WTC11 (cell line): ENCODE data around the gene PGM2L1. TPM values are rescaled to one million over a fixed set of nuclear protein-coding genes. Genes with fewer than 3 reads are reported as not detected.

Experiments
- ATAC-seq: fragments of 200-7000 bp; cut with Tn5 transposase; 2 replicates; pipeline ENCODE4 v1.10.0; 2021; ENCODE audit warnings: mild to moderate bottlenecking, moderate library complexity
- CTCF ChIA-PET: fragments of 300-600 bp; sonication (Branson Sonifier 250); formaldehyde crosslinking; loops from one replicate; lab custom pipeline; 2021; ENCODE audit warnings: antibody characterized with exemption; lab: Charles Lee
- POLR2A ChIA-PET: fragments of 350-600 bp; sonication (Branson Sonifier 250); formaldehyde crosslinking; loops from one replicate; lab custom pipeline; 2021; ENCODE audit warnings: antibody characterized with exemption; lab: Charles Lee
- DNase-seq: peaks from one replicate; pipeline ENCODE4 v3.0.0; 2021; ENCODE audit warnings: low spot score
- H3K27ac Mint-ChIP-seq: 2 replicates; pipeline ENCODE4 v1.8.0; 2021; ENCODE audit warnings: mixed read lengths
- H3K27me3 Mint-ChIP-seq: 2 replicates; pipeline ENCODE4 v1.8.0; 2021; ENCODE audit warnings: low read depth, mild to moderate bottlenecking, moderate library complexity, mixed read lengths
- H3K36me3 Mint-ChIP-seq: 2 replicates; pipeline ENCODE4 v1.8.0; 2021; ENCODE audit warnings: mixed read lengths
- H3K4me1 Mint-ChIP-seq: 2 replicates; pipeline ENCODE4 v1.8.0; 2022; ENCODE audit warnings: mixed read lengths
- H3K4me3 Mint-ChIP-seq: 2 replicates; pipeline ENCODE4 v1.8.0; 2021; ENCODE audit warnings: mild to moderate bottlenecking, moderate library complexity, mixed read lengths
- H3K9me3 Mint-ChIP-seq: 2 replicates; pipeline ENCODE4 v1.8.0; 2021; ENCODE audit warnings: mixed read lengths
- ARID4B ChIP-seq: sonication (generic); formaldehyde crosslinking; IDR thresholded peaks from 2 replicates; pipeline ENCODE4 v1.8.0; 2023; ENCODE audit warnings: missing genetic modification reagents, mild to moderate bottlenecking, borderline replicate concordance
- ATF1 ChIP-seq: sonication (generic); formaldehyde crosslinking; IDR thresholded peaks from 2 replicates; pipeline ENCODE4 v1.8.1; 2023; ENCODE audit warnings: mild to moderate bottlenecking, moderate library complexity, missing genetic modification reagents
- ATF3 ChIP-seq: sonication (generic); formaldehyde crosslinking; conservative IDR thresholded peaks from 2 replicates; pipeline ENCODE4 v1.8.1; 2022; ENCODE audit warnings: mild to moderate bottlenecking, missing genetic modification reagents
- HMGA2 ChIP-seq: fragments of 250-450 bp; sonication (Bioruptor Pico); IDR thresholded peaks from 2 replicates; pipeline ENCODE4 v1.4.0; 2021; ENCODE audit warnings: mild to moderate bottlenecking, moderate library complexity
- JAZF1 ChIP-seq: fragments of 250-450 bp; sonication (Bioruptor Pico); IDR thresholded peaks from 2 replicates; pipeline ENCODE4 v1.9.0; 2021; ENCODE audit warnings: moderate library complexity, mild to moderate bottlenecking, inconsistent platforms
- MAX ChIP-seq: sonication (generic); formaldehyde crosslinking; IDR thresholded peaks from 2 replicates; pipeline ENCODE4 v1.8.0; 2022; ENCODE audit warnings: mild to moderate bottlenecking, missing genetic modification reagents
- NR3C1 ChIP-seq: sonication (generic); formaldehyde crosslinking; conservative IDR thresholded peaks from 2 replicates; pipeline ENCODE4 v1.8.1; 2023; ENCODE audit warnings: low read depth, mild to moderate bottlenecking, missing genetic modification reagents
- SOX15 ChIP-seq: fragments of 250-450 bp; sonication (Bioruptor Pico); IDR thresholded peaks from 2 replicates; pipeline ENCODE4 v1.9.0; 2021; ENCODE audit warnings: mild to moderate bottlenecking
- TEAD1 ChIP-seq: sonication (generic); formaldehyde crosslinking; IDR thresholded peaks from 2 replicates; pipeline ENCODE4 v1.8.0; 2022; ENCODE audit warnings: mild to moderate bottlenecking, missing genetic modification reagents
- ZBTB21 ChIP-seq: sonication (generic); formaldehyde crosslinking; IDR thresholded peaks from 2 replicates; pipeline ENCODE4 v1.8.1; 2023; ENCODE audit warnings: mild to moderate bottlenecking, missing genetic modification reagents, borderline replicate concordance
- ZNF219 ChIP-seq: sonication (generic); formaldehyde crosslinking; IDR thresholded peaks from 2 replicates; pipeline ENCODE4 v1.8.0; 2023; ENCODE audit warnings: missing genetic modification reagents, mild to moderate bottlenecking, borderline replicate concordance
- ZNF396 ChIP-seq: fragments of 250-450 bp; sonication (Bioruptor Pico); IDR thresholded peaks from 2 replicates; pipeline ENCODE4 v1.8.0; 2021; ENCODE audit warnings: mild to moderate bottlenecking, moderate library complexity, borderline replicate concordance
- ZNF425 ChIP-seq: fragments of 250-450 bp; sonication (Bioruptor Pico); conservative IDR thresholded peaks from 2 replicates; pipeline ENCODE4 v1.9.0; 2021; ENCODE audit warnings: mild to moderate bottlenecking
- total RNA-seq: library from RNA; stranded (reverse); gene quantifications from 3 replicates; pipeline ENCODE4 v1.2.3, GENCODE V29; 2021
- TF ChIP-seq, protein P1 (sequence below): fragments of 250-450 bp; sonication (Bioruptor Pico); IDR thresholded peaks from 2 replicates; pipeline ENCODE4 v1.9.0; 2021; ENCODE audit warnings: mild to moderate bottlenecking
- TF ChIP-seq, protein P2 (sequence below): fragments of 250-450 bp; sonication (Bioruptor Pico); IDR thresholded peaks from 2 replicates; pipeline ENCODE4 v1.9.0; 2021; ENCODE audit warnings: mild to moderate bottlenecking

The PGM2L1 gene
- total RNA-seq, 1 experiment from 2014 or later = 34.1 TPM

GRCh38 chr11:74322667-74323066, 75.6 kb downstream of the PGM2L1 start:
- no peak for DNase-seq
- CTCF ChIA-PET = interaction anchor here (1.8 to 4.6 kb wide), 4 partner anchors 13 to 128 kb away, joined by 8 to 33 read pairs (median 18); no protein-coding TSS in a partner anchor

More at GRCh38 chr11:74322667-74323066, 75.6 kb downstream of the PGM2L1 start:
- Mint-ChIP-seq H3K27me3 (peaks cover under 1% of the 10 kb centered on the region), H3K9me3 (peaks cover 5% of the 10 kb centered on the region), H3K4me3 (no peak overlapping the region), H3K27ac (no peak overlapping the region), H3K4me1 (peaks cover 5% of the 10 kb centered on the region; the same call in 1 of the 2 replicates), H3K36me3 (peaks cover 5% of the 10 kb centered on the region)
- no peak for TF ChIP-seq JAZF1 (CRISPR knock-in tag)
- TF ChIP-seq ZNF219 (CRISPR knock-in tag) = no peak
- no peak for TF ChIP-seq NR3C1 (CRISPR knock-in tag)
- TF ChIP-seq MAX (CRISPR knock-in tag) = no peak
- TF ChIP-seq TEAD1 (CRISPR knock-in tag) = no peak
- no peak for TF ChIP-seq ZNF425 (CRISPR knock-in tag)
- TF ChIP-seq SOX15 (CRISPR knock-in tag) = no peak
- TF ChIP-seq HMGA2 (CRISPR knock-in tag) = no peak
- no peak for TF ChIP-seq ATF3 (CRISPR knock-in tag)
- TF ChIP-seq ZBTB21 (CRISPR knock-in tag) = no peak
- TF ChIP-seq, protein P1, sequence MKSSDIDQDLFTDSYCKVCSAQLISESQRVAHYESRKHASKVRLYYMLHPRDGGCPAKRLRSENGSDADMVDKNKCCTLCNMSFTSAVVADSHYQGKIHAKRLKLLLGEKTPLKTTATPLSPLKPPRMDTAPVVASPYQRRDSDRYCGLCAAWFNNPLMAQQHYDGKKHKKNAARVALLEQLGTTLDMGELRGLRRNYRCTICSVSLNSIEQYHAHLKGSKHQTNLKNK = no peak
- TF ChIP-seq ATF1 (CRISPR knock-in tag) = no peak
- TF ChIP-seq ARID4B (CRISPR knock-in tag) = no peak
- TF ChIP-seq, protein P2, sequence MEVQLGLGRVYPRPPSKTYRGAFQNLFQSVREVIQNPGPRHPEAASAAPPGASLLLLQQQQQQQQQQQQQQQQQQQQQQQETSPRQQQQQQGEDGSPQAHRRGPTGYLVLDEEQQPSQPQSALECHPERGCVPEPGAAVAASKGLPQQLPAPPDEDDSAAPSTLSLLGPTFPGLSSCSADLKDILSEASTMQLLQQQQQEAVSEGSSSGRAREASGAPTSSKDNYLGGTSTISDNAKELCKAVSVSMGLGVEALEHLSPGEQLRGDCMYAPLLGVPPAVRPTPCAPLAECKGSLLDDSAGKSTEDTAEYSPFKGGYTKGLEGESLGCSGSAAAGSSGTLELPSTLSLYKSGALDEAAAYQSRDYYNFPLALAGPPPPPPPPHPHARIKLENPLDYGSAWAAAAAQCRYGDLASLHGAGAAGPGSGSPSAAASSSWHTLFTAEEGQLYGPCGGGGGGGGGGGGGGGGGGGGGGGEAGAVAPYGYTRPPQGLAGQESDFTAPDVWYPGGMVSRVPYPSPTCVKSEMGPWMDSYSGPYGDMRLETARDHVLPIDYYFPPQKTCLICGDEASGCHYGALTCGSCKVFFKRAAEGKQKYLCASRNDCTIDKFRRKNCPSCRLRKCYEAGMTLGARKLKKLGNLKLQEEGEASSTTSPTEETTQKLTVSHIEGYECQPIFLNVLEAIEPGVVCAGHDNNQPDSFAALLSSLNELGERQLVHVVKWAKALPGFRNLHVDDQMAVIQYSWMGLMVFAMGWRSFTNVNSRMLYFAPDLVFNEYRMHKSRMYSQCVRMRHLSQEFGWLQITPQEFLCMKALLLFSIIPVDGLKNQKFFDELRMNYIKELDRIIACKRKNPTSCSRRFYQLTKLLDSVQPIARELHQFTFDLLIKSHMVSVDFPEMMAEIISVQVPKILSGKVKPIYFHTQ (CRISPR knock-in tag) = no peak
- no peak for TF ChIP-seq ZNF396 (CRISPR knock-in tag)
- ATAC-seq = no peak
- POLR2A ChIA-PET = no interaction called here
